SIG-M5 (cell line): Measurements from ENCODE around the gene AWAT2.
"Not testable (repeated sequence)": the region's sequence is repeated elsewhere in the genome, so short reads cannot be mapped to it uniquely, and the experiment has no call there.

ENCODE experiments used
- DNase-seq: peaks from one replicate; lab custom pipeline; 2025; lab: John Stamatoyannopoulos, UW

The AWAT2 gene

DNA sequence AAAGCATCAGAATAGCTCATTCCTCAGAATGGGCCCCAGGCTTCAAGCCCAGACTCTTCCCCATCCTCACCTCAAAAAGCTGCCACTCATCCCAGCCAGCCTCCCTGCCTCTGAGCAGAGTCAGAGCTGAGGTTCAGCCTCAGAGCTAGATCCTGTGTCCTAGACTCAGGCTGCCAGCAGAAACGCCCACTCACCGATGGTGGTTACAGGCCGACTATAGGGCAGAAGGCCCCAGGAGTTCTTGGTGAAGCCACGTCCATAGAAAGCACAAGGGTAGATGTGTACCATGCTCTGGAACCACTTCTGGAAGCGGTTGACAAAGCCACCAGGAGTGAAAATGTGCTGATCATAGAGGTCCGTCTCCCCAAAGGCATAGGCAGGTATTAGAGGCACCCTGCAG, 7.7 kb downstream of the AWAT2 start:
- DNase-seq, result no peak

GRCh38 chrX:70039758-70040157, 10.0 kb downstream of the AWAT2 start:
- no peak for DNase-seq

DNA sequence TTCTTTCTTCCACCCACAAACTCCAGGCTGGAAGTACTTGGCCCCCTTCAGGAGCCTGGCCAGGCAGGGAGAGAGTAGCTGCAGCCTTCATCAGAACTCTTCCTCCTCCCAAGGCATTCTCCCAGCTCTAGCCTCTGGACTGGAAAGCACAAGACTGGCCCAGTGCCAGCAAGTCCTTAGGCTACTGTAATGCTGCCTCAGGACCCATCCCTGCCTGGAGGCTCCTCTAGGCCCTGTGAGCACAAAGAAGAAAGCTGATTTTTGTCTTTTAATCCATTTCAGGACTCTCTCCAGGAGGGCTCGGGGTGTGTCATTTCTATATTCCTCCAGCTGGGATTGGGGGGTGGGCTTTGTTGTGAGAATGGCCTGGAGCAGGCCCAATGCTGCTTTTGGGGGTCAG, 10.8 kb downstream of the AWAT2 start:
- DNase-seq, result no peak

GRCh38 chrX:70038515-70038914, 11.2 kb downstream of the AWAT2 start:
- no peak for DNase-seq

DNA sequence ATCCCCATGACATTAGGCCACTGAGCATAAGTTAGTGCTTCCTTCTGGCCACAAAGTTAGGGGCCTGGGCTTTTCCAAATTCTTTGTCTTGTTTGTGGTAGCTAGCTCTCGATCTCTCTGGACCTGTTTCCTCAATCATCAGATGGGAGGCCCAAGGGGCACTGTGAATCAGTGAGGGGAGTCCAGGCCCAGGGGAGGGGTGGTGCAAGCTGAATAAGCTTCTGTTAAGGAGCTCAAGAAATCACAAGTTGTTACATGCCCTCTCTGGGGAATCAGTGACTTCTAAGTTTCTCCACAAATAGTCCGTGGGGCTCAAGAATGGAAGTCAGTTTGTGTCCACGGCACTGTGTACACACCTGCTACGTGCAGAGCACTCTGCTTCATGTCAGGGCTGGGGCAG, 15.1 kb downstream of the AWAT2 start:
- DNase-seq, result no peak

DNA sequence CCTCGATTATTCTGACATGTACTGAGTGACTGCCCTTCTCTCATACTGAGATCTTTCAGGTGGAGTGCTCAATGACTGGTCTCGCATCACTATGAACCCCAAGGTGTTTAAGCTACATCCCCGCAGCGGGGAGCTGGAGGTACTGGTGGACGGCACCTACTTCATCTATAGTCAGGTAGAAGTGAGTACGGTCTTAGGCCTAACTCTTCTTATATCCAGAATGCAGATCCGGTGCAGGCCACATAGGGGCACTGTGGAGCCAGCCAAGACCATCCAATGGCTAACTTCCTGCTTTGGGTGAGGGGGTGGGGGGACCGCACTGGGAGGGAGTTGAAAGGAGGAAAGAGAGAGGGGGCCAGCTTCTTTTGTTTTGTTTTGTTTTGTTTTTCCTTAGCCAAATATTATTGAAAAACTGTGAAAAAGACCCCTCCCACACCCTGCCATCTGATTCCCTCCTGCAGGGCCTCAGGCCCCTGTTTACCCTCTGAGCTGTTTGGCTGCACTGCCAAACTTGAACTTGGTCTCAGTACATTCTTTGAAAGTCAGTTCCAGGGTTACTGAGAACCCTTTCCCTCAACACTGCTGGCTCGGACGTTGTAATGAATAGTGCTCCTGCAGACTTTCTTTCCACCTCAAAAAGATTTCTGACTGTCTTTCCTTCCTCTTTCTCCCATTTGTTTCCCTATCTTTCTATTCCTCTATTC, 16.2 kb downstream of the AWAT2 start:
- DNase-seq, result no peak

DNA sequence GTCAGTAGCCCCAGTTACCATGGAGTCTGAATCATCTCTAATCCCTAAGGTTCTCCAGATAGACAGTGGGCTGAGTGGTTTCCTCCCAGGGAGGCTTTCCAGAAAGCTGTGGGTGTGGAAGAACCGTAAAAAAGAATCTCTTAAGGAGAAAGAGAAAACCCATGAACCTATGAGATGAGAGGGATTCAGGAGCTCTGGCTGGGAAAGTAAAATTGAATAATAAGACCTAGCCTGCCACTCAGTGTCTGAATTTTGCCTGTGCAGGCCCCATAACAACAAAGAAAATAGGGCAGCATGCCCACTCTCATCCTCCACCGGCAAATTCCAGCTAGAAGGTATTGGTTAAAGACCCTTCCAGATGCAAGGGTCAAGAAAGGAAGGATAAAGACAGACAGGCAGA, 16.9 kb downstream of the AWAT2 start:
- no peak for DNase-seq

GRCh38 chrX:70030301-70030767, 19.4 kb downstream of the AWAT2 start:
- no peak for DNase-seq

- DNase-seq, result no peak
Observed at GRCh38 chrX:70029863-70030262, 19.9 kb downstream of the AWAT2 start.

DNA sequence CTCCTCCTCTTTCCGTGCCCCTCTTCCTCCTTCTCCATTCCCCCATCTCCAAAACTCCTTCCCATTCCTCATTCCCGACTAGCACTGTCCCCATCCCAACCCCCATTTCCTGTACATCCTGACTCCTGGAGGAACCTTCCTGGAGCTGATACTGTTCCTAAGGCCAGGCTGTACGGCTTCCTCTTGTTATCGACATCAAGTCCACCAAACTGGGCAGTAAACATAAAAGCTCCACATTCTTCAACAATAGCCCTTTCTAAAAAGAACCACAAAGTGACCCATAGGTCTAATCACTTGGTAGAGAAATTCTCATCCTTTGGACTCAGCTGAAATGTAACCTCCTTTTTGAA, 22.9 kb downstream of the AWAT2 start:
- no peak for DNase-seq

- no peak for DNase-seq
Observed at GRCh38 chrX:70026112-70026850, 23.5 kb downstream of the AWAT2 start.

DNA sequence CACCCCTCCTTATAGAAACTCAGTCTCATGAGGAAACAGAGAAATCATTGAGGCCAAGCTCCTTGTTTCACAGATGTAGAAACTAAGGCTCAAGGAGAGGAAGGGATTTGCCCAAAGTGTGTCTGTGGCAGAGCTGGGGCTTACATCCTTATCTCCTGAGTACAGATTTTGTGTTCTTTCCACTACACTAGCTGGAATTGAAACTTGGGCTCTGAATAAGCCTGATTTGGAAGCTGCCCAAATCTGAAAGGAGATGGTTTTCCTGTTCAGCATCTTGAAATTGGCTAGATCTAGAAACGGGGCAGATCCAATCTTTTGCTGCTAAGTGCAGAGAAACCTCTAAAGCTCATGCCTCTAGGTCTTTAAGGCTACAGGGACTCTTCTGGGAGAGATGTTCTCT, 24.3 kb downstream of the AWAT2 start:
- DNase-seq, result no peak

GRCh38 chrX:70022616-70023015, 27.1 kb downstream of the AWAT2 start:
- DNase-seq, result no peak

DNA sequence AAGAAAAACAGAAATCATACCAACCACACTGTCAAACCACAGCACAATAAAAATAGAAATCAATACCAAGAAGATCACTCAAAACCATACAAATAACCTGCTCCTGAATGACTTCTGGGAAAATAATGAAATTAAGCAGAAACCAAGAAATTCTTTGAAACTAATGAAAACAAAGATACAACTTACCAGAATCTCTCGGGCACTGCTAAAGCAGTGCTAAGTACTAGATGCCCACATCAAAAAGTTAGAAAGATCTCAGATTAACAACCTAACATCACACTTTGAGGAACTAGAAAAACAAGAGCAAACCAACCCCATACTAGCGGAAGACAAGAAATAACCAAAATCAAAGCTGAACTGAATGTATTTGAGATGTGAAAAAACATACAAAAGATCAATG, 33.2 kb downstream of the AWAT2 start:
- DNase-seq, result no peak

- no peak for DNase-seq
Observed at GRCh38 chrX:70013466-70014381, 36.0 kb downstream of the AWAT2 start.

- no peak for DNase-seq
Observed at GRCh38 chrX:70012756-70013155, 37.0 kb downstream of the AWAT2 start.

- no peak for DNase-seq
Observed at GRCh38 chrX:70009970-70010369, 39.8 kb downstream of the AWAT2 start.

- DNase-seq, result no peak
Observed at GRCh38 chrX:70009049-70009448, 40.7 kb downstream of the AWAT2 start.

DNA sequence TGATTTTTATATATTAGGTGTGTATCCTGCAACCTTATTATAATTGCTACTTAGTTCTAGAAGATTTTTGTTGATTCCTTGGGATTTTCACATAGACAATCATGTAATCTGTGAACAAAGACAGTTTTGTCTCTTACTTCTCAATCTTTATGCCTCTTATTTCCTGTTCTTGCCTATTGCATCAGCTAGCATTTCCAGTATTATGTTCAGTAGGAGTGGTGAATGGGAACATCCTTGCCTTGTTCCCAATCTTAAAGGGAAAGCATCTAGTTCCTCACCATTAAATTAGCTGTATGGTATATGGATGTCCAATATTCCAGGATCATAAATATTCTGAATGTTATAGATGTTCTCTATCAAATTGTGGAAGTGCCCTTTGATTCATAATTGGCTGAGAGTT, 41.8 kb downstream of the AWAT2 start:
- DNase-seq, result no peak

DNA sequence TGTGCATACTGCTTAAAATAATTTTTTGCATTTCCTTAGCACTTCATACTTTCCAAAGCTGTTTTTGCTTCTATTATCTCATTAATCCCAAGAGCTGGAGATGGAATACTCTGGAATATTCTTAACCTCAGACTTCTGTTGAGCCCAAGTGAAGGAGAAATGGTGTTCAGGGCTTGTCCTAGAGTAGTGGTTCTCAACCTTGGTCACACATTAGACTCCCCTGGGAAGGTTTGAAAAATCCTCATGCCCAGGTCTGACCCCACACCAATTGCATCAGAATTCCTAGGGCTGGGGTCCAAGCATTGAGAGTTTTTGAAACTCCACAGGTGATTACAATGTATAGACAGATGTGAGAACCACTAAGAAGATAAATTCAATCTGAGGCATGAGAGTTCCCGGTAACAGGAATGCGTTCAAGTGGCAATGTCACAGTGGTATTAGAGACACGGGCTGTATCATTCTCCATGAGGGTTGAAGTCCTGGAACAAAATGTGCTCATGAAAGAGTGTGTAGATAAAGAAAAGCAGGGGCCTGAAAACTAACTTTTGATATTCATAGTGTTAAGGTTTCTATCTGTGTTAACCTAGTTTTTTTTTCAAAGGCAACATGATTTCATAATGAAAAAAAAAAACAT, 47.9 kb downstream of the AWAT2 start:
- DNase-seq, result no peak

- no peak for DNase-seq
Observed at GRCh38 chrX:70001269-70001668, 48.5 kb downstream of the AWAT2 start.

DNA sequence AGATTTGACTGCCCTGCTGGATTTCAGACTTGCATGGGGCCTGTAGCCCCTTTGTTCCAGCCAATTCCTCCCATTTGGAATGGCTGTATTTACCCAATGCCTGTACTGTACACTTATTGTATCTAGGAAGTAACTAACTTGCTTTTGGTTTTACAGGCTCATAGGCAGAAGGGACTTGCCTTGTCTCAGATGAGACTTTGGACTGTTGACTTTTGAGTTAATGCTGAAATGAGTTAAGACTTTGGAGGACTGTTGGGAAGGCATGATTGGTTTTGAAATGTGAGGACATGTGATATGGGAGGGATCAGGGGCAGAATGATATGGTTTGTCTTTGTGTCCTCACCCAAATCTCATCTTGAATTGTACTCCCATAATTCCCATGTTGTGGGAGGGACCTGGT, 51.4 kb downstream of the AWAT2 start:
- DNase-seq, result not testable (repeated sequence)
